ENCODE results near the gene GRK5.

Gene GRK5

DNA sequence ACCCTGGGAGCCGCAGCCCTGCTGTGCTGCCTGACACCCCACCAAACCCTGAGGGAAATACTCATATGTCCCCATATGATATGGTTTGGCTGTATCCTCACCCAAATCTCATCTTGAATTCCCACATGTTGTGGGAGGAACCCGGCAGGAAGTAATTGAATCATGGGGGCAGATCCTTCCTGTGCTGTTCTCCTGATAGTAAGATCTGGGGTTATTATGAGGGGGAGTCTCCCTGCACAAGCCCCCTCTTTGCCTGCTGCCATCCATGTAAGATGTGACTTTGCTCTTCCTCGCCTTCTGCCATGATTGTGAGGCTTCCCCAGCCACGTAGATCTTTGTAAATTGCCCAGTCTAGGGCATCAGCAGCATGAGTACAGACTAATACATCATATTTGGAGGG, 266.4 kb downstream of the GRK5 start:
- Histone ChIP-seq H3K9me3 (no peaks in the 10 kb centered on the region), H3K36me3 (no peaks in the 10 kb centered on the region), H3K27me3 (peaks cover 4% of the 10 kb centered on the region), H3K4me1 (ENCODE audit: control insufficient read depth in 1 of 2, insufficient read depth in 1 of 2, low read depth in 1 of 2, low read length in 1 of 2) (peaks cover 17 to 23% of the 10 kb centered on the region in 2 experiments), H3K27ac (no peak overlapping the region), H3K4me3 (ENCODE audit: low read depth in 1 of 2, low read length in 1 of 2) (no peak overlapping the region)
- TF ChIP-seq CTCF (IDR thresholded peaks at IDR 0.05) = no peak

DNA sequence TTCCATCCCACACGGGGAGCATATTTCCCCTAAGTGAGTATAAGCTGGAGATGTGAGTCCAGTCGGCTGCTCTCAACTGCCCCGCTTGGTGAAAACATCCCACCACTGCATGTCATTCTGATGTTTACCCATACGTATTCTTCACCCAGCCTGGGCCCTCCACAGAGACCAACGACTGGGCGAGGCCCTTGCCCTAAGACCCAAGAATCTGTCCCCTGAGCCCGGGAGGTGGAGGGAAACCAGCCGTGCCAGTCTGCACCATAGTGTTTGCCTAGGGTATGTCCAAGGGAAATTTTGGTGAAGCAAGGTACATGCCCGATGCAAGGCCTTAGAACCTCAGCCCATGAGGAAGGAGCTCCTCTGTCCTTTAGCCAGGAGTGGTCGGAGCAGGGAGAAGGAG, 267.2 kb downstream of the GRK5 start:
- H3K4me1 ChIP-seq (ENCODE audit: control insufficient read depth in 1 of 2, insufficient read depth in 1 of 2, low read depth in 1 of 2, low read length in 1 of 2) = peaks cover 23 to 29% of the 10 kb centered on the region in 2 experiments
- peaks cover under 1% of the 10 kb centered on the region for H3K27me3 ChIP-seq
- H3K27ac ChIP-seq = no peak overlapping the region
- no peak for TF ChIP-seq CTCF (IDR thresholded peaks at IDR 0.05)
- H3K4me3 ChIP-seq (ENCODE audit: low read depth in 1 of 2, low read length in 1 of 2) = no peak overlapping the region
- H3K9me3 ChIP-seq = no peaks in the 10 kb centered on the region
- no peaks in the 10 kb centered on the region for H3K36me3 ChIP-seq

- no peak for TF ChIP-seq CTCF (IDR thresholded peaks at IDR 0.05)
- Histone ChIP-seq H3K36me3 (no peaks in the 10 kb centered on the region), H3K9me3 (no peaks in the 10 kb centered on the region), H3K4me1 (ENCODE audit: control insufficient read depth in 1 of 2, insufficient read depth in 1 of 2, low read depth in 1 of 2, low read length in 1 of 2) (peaks cover 24 to 29% of the 10 kb centered on the region in 2 experiments), H3K27me3 (no peaks in the 10 kb centered on the region), H3K4me3 (ENCODE audit: low read depth in 1 of 2, low read length in 1 of 2) (no peak overlapping the region), H3K27ac (no peak overlapping the region)
Measured at GRCh38 chr10:119477444-119477843, 270.1 kb downstream of the GRK5 start.

DNA sequence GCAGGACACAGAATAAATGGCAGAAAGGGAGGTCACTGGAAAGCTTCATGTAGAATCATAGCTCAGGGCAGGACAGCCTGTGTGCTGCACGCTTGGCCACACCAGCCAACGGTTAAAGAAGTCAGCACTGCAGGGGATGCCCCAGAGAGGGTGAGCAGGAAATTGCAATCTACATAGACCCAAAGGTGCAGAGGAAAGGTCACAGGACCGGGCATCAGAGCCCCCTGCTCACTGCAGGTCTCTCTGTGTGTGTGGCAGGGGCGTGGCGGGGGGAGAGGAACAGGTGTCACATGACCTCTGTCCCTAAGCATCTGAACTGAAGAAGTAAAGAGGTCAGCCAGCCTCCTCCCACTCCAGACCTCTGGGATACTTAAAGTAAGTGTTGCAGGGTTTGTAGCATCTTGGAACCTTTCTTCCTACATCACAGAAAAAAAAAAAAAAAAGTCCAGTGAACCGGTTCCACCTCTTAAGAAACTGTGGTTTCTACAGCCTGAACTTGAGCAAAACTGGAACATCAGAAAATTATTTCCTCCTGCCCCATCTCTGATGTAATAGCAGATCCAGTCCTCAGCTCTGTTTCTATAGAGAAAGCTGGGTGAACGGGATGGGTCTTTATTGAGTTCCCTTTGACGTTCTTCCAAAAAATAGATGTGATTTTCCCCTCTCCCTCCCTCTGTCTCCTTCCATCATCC, 270.9 kb downstream of the GRK5 start:
- peaks cover 6% of the 10 kb centered on the region for H3K9me3 ChIP-seq
- H3K36me3 ChIP-seq = no peaks in the 10 kb centered on the region
- no peaks in the 10 kb centered on the region for H3K27me3 ChIP-seq
- no peak for TF ChIP-seq CTCF (IDR thresholded peaks at IDR 0.05)
- H3K4me3 ChIP-seq (ENCODE audit: low read depth in 1 of 2, low read length in 1 of 2) = no peak overlapping the region
- H3K4me1 ChIP-seq (ENCODE audit: control insufficient read depth in 1 of 2, insufficient read depth in 1 of 2, low read depth in 1 of 2, low read length in 1 of 2) = peaks cover 24 to 37% of the 10 kb centered on the region in 2 experiments
- peak overlapping the region; percentile 30 for H3K27ac ChIP-seq

DNA sequence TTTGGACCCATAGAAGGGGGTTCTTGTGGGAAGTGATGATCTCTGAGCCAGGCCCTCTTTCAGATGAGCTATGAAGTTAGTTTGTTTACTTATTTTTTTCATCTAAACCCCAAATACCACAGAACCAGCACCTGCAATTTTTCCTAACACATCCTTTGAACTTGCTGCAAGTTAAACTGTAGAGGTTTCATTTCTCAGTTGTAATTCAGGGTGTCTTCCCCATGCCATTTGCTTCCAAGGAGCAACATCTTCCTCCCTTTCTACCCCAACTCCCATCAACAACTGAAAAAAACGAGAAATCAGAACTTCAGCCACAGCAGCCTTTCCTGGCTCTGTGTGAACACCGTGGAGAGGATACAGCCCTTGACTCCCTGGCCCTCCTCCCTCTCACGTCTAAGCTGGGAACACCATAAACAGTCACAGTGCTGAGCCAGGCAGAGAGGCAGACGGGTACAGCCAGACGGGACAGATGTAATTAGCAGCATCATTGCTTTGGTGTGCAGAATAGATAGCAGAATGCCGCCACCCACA, 271.5 kb downstream of the GRK5 start:
- TF ChIP-seq CTCF (IDR thresholded peaks at IDR 0.05) = no peak
- Histone ChIP-seq H3K27ac (peak overlapping the region; percentile 30), H3K9me3 (peaks cover 6% of the 10 kb centered on the region), H3K36me3 (no peaks in the 10 kb centered on the region), H3K4me3 (ENCODE audit: low read depth in 1 of 2, low read length in 1 of 2) (no peak overlapping the region), H3K4me1 (ENCODE audit: control insufficient read depth in 1 of 2, insufficient read depth in 1 of 2, low read depth in 1 of 2, low read length in 1 of 2) (peaks cover 27 to 41% of the 10 kb centered on the region in 2 experiments), H3K27me3 (no peaks in the 10 kb centered on the region)

Data from neutrophil (primary cell).